H9 (cell line): ENCODE data around the gene FAT4. TPM values are rescaled to one million over a fixed set of nuclear protein-coding genes. Genes with fewer than 3 reads are reported as not detected.

Source experiments
- DNase-seq: peaks from one replicate; pipeline ENCODE4 v3.0.0-alpha.2; 2017
- H2AFZ ChIP-seq: one replicate; pipeline ENCODE4 v1.6.1; 2013; ENCODE audit warnings: mild to moderate bottlenecking, low read length, control low read depth, moderate library complexity
- H2AK5ac ChIP-seq: 2 replicates; pipeline ENCODE4 v1.6.1; 2013; ENCODE audit warnings: low read length, control low read depth, mixed read lengths; ENCODE audit not compliant: insufficient read length
- H2BK120ac ChIP-seq: one replicate; pipeline ENCODE4 v1.6.1; 2013; ENCODE audit warnings: low read depth, mild to moderate bottlenecking, low read length, control low read depth, inconsistent platforms; ENCODE audit not compliant: poor library complexity, severe bottlenecking
- H2BK12ac ChIP-seq: 2 replicates; pipeline ENCODE4 v1.6.1; 2013; ENCODE audit warnings: low read length, control low read depth, mixed read lengths, low read depth; ENCODE audit not compliant: insufficient read length
- H2BK15ac ChIP-seq: 2 replicates; pipeline ENCODE4 v1.6.1; 2013; ENCODE audit warnings: low read depth, low read length, control low read depth
- H2BK20ac ChIP-seq: one replicate; pipeline ENCODE4 v1.6.1; 2013; ENCODE audit warnings: low read depth, mild to moderate bottlenecking, low read length, control low read depth, inconsistent platforms; ENCODE audit not compliant: poor library complexity, severe bottlenecking
- H2BK5ac ChIP-seq: 2 replicates; pipeline ENCODE4 v1.6.1; 2013; ENCODE audit warnings: low read length, control low read depth, mixed read lengths; ENCODE audit not compliant: insufficient read length
- H3K14ac ChIP-seq: 2 replicates; pipeline ENCODE4 v1.6.1; 2013; ENCODE audit warnings: low read length, control low read depth; ENCODE audit not compliant: insufficient read depth
- H3K18ac ChIP-seq: 2 replicates; pipeline ENCODE4 v1.6.1; 2013; ENCODE audit warnings: low read depth, mild to moderate bottlenecking, mixed read lengths, low read length, control low read depth; ENCODE audit not compliant: insufficient read length
- H3K23ac ChIP-seq: 2 replicates; pipeline ENCODE4 v1.6.1; 2013; ENCODE audit warnings: low read length, control low read depth, mixed read lengths, low read depth; ENCODE audit not compliant: insufficient read length
- H3K23me2 ChIP-seq: 2 replicates; pipeline ENCODE4 v1.6.1; 2013; ENCODE audit warnings: low read depth, mild to moderate bottlenecking, mixed read lengths, low read length, control low read depth; ENCODE audit not compliant: insufficient read length, poor library complexity, severe bottlenecking
- H3K27ac ChIP-seq: 2 replicates; pipeline ENCODE4 v1.5.1; 2013; ENCODE audit warnings: low read length, control low read depth, mixed read lengths, low read depth; ENCODE audit not compliant: insufficient read length
- H3K27me3 ChIP-seq: 2 replicates; pipeline ENCODE4 v1.6.1; 2013; ENCODE audit warnings: low read length, control low read depth, inconsistent platforms; ENCODE audit not compliant: insufficient read depth
- H3K4ac ChIP-seq: 2 replicates; pipeline ENCODE4 v1.6.1; 2013; ENCODE audit warnings: low read depth, mild to moderate bottlenecking, control low read depth, inconsistent platforms, low read length, moderate library complexity
- H3K4me1 ChIP-seq: 2 replicates; pipeline ENCODE4 v1.6.1; 2013; ENCODE audit warnings: low read length, control low read depth, inconsistent platforms; ENCODE audit not compliant: insufficient read depth
- H3K4me2 ChIP-seq: 2 replicates; pipeline ENCODE4 v1.6.1; 2013; ENCODE audit warnings: low read length, control low read depth, mixed read lengths; ENCODE audit not compliant: insufficient read length, insufficient read depth
- H3K56ac ChIP-seq: 2 replicates; pipeline ENCODE4 v1.6.1; 2013; ENCODE audit warnings: low read depth, mild to moderate bottlenecking, mixed read lengths, low read length, control low read depth; ENCODE audit not compliant: insufficient read length
- H3K79me1 ChIP-seq: 2 replicates; pipeline ENCODE4 v1.6.1; 2013; ENCODE audit warnings: low read depth, mild to moderate bottlenecking, moderate library complexity, low read length, control low read depth, inconsistent platforms; ENCODE audit not compliant: insufficient read depth, poor library complexity, severe bottlenecking
- H3K79me2 ChIP-seq: 2 replicates; pipeline ENCODE4 v1.6.1; 2013; ENCODE audit warnings: low read length, control low read depth, inconsistent platforms; ENCODE audit not compliant: insufficient read depth
- H3K9ac ChIP-seq: 2 replicates; pipeline ENCODE4 v1.6.1; 2013; ENCODE audit warnings: low read length, control low read depth, mixed read lengths; ENCODE audit not compliant: insufficient read length; ENCODE audit errors: extremely low read depth
- H3K9me3 ChIP-seq: one replicate; pipeline ENCODE4 v1.6.1; 2013; ENCODE audit warnings: low read depth, low read length, inconsistent platforms; ENCODE audit not compliant: control insufficient read depth
- H3T11ph ChIP-seq: one replicate; pipeline ENCODE4 v1.6.1; 2013; ENCODE audit warnings: mild to moderate bottlenecking, low read length, control low read depth, inconsistent platforms
- H4K20me1 ChIP-seq: one replicate; pipeline ENCODE4 v1.6.1; 2013; ENCODE audit not compliant: control insufficient read depth, insufficient read length, insufficient read depth
- H4K5ac ChIP-seq: 2 replicates; pipeline ENCODE4 v1.6.1; 2013; ENCODE audit warnings: low read depth, mild to moderate bottlenecking, mixed read lengths, low read length, control low read depth; ENCODE audit not compliant: insufficient read length
- H4K8ac ChIP-seq: replicated peaks from 2 replicates; pipeline ENCODE4 v1.6.1; 2013; ENCODE audit warnings: low read length, control low read depth, mixed read lengths, low read depth; ENCODE audit not compliant: insufficient read length
- H4K91ac ChIP-seq: 2 replicates; pipeline ENCODE4 v1.6.1; 2013; ENCODE audit warnings: low read depth, mild to moderate bottlenecking, moderate library complexity, mixed read lengths, low read length, control low read depth; ENCODE audit not compliant: insufficient read length
- H3K27ac Mint-ChIP-seq, 3 experiments: 2 replicates in 2 of 3; 3 replicates in 1 of 3; pipeline ENCODE4 v1.8.0; 2020 to 2021; ENCODE audit warnings: mixed read lengths in 3 of 3, mild to moderate bottlenecking in 1 of 3, moderate library complexity in 1 of 3
- H3K27me3 Mint-ChIP-seq: 2 replicates; pipeline ENCODE4 v1.8.0; 2021; ENCODE audit warnings: low read depth, mild to moderate bottlenecking, moderate library complexity, mixed read lengths
- H3K36me3 Mint-ChIP-seq, 3 experiments: 2 replicates in 2 of 3; 3 replicates in 1 of 3; pipeline ENCODE4 v1.8.0; 2020 to 2021; ENCODE audit warnings: low read depth in 3 of 3, mixed read lengths in 3 of 3; ENCODE audit not compliant: insufficient read depth in 1 of 3
- H3K4me1 Mint-ChIP-seq, 2 experiments: 2 replicates each; pipeline ENCODE4 v1.8.0; 2020; ENCODE audit warnings: mixed read lengths in 2 of 2
- H3K4me3 Mint-ChIP-seq, 2 experiments: 2 replicates in 1 of 2; 3 replicates in 1 of 2; pipeline ENCODE4 v1.8.0; 2020 to 2021; ENCODE audit warnings: mild to moderate bottlenecking in 2 of 2, mixed read lengths in 2 of 2, moderate library complexity in 1 of 2
- H3K9me3 Mint-ChIP-seq, 2 experiments: 2 replicates in 1 of 2; 3 replicates in 1 of 2; pipeline ENCODE4 v1.8.0; 2020; ENCODE audit warnings: mild to moderate bottlenecking in 2 of 2, mixed read lengths in 2 of 2, moderate library complexity in 1 of 2
- CTCF ChIP-seq: fragments of 200-600 bp; sonication (generic); conservative IDR thresholded peaks from 3 replicates; pipeline ENCODE4 v1.8.0; 2021; ENCODE audit warnings: antibody characterized with exemption, mild to moderate bottlenecking
- WGBS: extraction: QIAGEN DNeasy Blood & Tissue Kit; methylation state at CpG from one replicate; pipeline ENCODE4 v1.1.7; 2013; ENCODE audit warnings: missing lambda C conversion rate, low lambda C conversion rate, mixed read lengths; ENCODE audit not compliant: insufficient read length; ENCODE audit errors: extremely low coverage; 5-methylcytosine and 5-hydroxymethylcytosine counted together
- total RNA-seq: library from RNA; stranded (reverse); gene quantifications from 2 replicates; pipeline ENCODE4 v1.2.1, GENCODE V29; 2021

Gene FAT4
- total RNA-seq, 1 experiment from 2014 or later: 6.9 TPM

- Histone ChIP-seq H3K79me1 (no peaks in the 10 kb centered on the region), H2BK5ac (no peak overlapping the region), H3K23me2 (no peaks in the 10 kb centered on the region), H2AFZ (peak overlapping the region; percentile 59), H4K20me1 (no peaks in the 10 kb centered on the region), H3K23ac (no peak overlapping the region), H3T11ph (no peak overlapping the region), H3K14ac (no peak overlapping the region), H2AK5ac (no peak overlapping the region), H3K27me3 (no peaks in the 10 kb centered on the region), H2BK15ac (no peak overlapping the region), H4K91ac (no peak overlapping the region), H3K79me2 (no peaks in the 10 kb centered on the region; the same call in 1 of the 2 replicates), H3K4me2 (no peak overlapping the region), H4K8ac (no peak overlapping the region), H3K27ac (no peak overlapping the region), H3K9ac (no peak overlapping the region), H4K5ac (no peak overlapping the region), H3K18ac (no peak overlapping the region), H3K4me1 (no peaks in the 10 kb centered on the region; the same call in 1 of the 2 replicates), H3K9me3 (no peaks in the 10 kb centered on the region), H3K56ac (no peak overlapping the region), H2BK12ac (no peak overlapping the region), H2BK20ac (no peak overlapping the region), H3K4ac (no peak overlapping the region), H2BK120ac (no peak overlapping the region)
- Mint-ChIP-seq H3K36me3 (no peaks in the 10 kb centered on the region), H3K9me3 (no peaks in the 10 kb centered on the region), H3K27me3 (no peaks in the 10 kb centered on the region), H3K27ac (no peak overlapping the region), H3K4me1 (peaks cover 22 to 32% of the 10 kb centered on the region in 2 experiments), H3K4me3 (no peak overlapping the region)
- no peak for DNase-seq
- TF ChIP-seq CTCF: no peak
- no CpG with 5 or more reads among the region's 4 CpGs for WGBS
Observed at GRCh38 chr4:125350470-125351135, 35.8 kb downstream of the FAT4 start.
